DOHH2 (cell line): ENCODE measurements around the gene TPM2.

Experiments used
- H3F3A ChIP-seq: fragments of 200-600 bp; sonication (generic), shearing (Covaris generic); 2 replicates; pipeline ENCODE4 v1.6.0; 2016; ENCODE audit warnings: antibody characterized with exemption, mild to moderate bottlenecking; ENCODE audit not compliant: control insufficient read depth, insufficient read depth
- H3K27ac ChIP-seq: fragments of 200-600 bp; sonication (generic); 2 replicates; pipeline ENCODE4 v1.5.1; 2014; ENCODE audit warnings: low read depth, mild to moderate bottlenecking, low read length, moderate library complexity
- H3K27me3 ChIP-seq: fragments of 200-600 bp; sonication (generic); 2 replicates; pipeline ENCODE4 v1.6.1; 2014; ENCODE audit warnings: mild to moderate bottlenecking, low read length, mixed read lengths; ENCODE audit not compliant: control insufficient read depth
- H3K36me3 ChIP-seq: fragments of 200-600 bp; sonication (generic); 2 replicates; pipeline ENCODE4 v1.6.1; 2014; ENCODE audit warnings: mild to moderate bottlenecking, low read length, moderate library complexity, mixed read lengths; ENCODE audit not compliant: control insufficient read depth
- H3K4me1 ChIP-seq: fragments of 200-600 bp; sonication (generic); 2 replicates; pipeline ENCODE4 v1.6.1; 2014; ENCODE audit warnings: mild to moderate bottlenecking, low read length, mixed read lengths; ENCODE audit not compliant: control insufficient read depth
- H3K4me2 ChIP-seq: fragments of 200-600 bp; sonication (generic); 2 replicates; pipeline ENCODE4 v1.6.0; 2014; ENCODE audit warnings: mild to moderate bottlenecking, low read length, moderate library complexity
- H3K4me3 ChIP-seq: fragments of 200-600 bp; sonication (generic); 2 replicates; pipeline ENCODE4 v1.5.1; 2014; ENCODE audit warnings: mild to moderate bottlenecking, low read length, mixed read lengths
- H3K79me2 ChIP-seq: fragments of 200-600 bp; sonication (generic); 2 replicates; pipeline ENCODE4 v1.6.1; 2014; ENCODE audit warnings: mild to moderate bottlenecking, low read length, mixed read lengths; ENCODE audit not compliant: control insufficient read depth
- H3K9me2 ChIP-seq: fragments of 200-600 bp; sonication (generic); replicated peaks from 2 replicates; pipeline ENCODE4 v1.6.1; 2014; ENCODE audit warnings: mild to moderate bottlenecking, low read length, mixed read lengths; ENCODE audit not compliant: control insufficient read depth
- H3K9me3 ChIP-seq: fragments of 200-600 bp; sonication (generic); 2 replicates; pipeline ENCODE4 v1.6.1; 2014; ENCODE audit warnings: antibody characterized with exemption, low read length, mixed read lengths; ENCODE audit not compliant: control insufficient read depth, insufficient read depth
- H4K20me1 ChIP-seq: fragments of 200-600 bp; sonication (generic); 2 replicates; pipeline ENCODE4 v1.6.0; 2014; ENCODE audit warnings: low read depth, mild to moderate bottlenecking, antibody characterized with exemption, low read length, moderate library complexity; ENCODE audit not compliant: control insufficient read depth, insufficient read depth
- CTCF ChIP-seq: fragments of 200-600 bp; sonication (generic); IDR thresholded peaks from one replicate; pipeline ENCODE4 v1.5.1; 2014; ENCODE audit warnings: antibody characterized with exemption, mild to moderate bottlenecking, low read depth, low read length; ENCODE audit not compliant: poor library complexity, severe bottlenecking
- EZH2phosphoT487 ChIP-seq: fragments of 200-600 bp; sonication (generic); IDR thresholded peaks from 2 replicates; pipeline ENCODE4 v1.6.1; 2017; ENCODE audit warnings: borderline replicate concordance, mild to moderate bottlenecking, antibody characterized with exemption, low read length, moderate library complexity, mixed read lengths

The TPM2 gene

GRCh38 chr9:35687972-35688557, 1.7 kb downstream of the TPM2 start:
- Histone ChIP-seq H3K27me3 (no peaks in the 10 kb centered on the region), H3K36me3 (no peaks in the 10 kb centered on the region), H3K27ac (no peak overlapping the region), H3K4me3 (no peak overlapping the region), H3K4me2 (peak overlapping the region; percentile 52), H3F3A (peaks cover 8% of the 10 kb centered on the region; the same call in 1 of the 2 replicates), H4K20me1 (no peaks in the 10 kb centered on the region), H3K9me2 (no peaks in the 10 kb centered on the region), H3K9me3 (no peaks in the 10 kb centered on the region), H3K79me2 (no peaks in the 10 kb centered on the region), H3K4me1 (peaks cover 49% of the 10 kb centered on the region)
- TF ChIP-seq CTCF (no peak), EZH2phosphoT487 (no peak)

GRCh38 chr9:35687306-35687705, 2.4 kb downstream of the TPM2 start:
- Histone ChIP-seq H3K4me2 (peak overlapping the region; percentile 52), H3F3A (peaks cover 5% of the 10 kb centered on the region; the same call in 1 of the 2 replicates), H3K9me3 (no peaks in the 10 kb centered on the region), H3K79me2 (no peaks in the 10 kb centered on the region), H4K20me1 (no peaks in the 10 kb centered on the region), H3K36me3 (no peaks in the 10 kb centered on the region), H3K27ac (peak overlapping the region; percentile 47), H3K9me2 (no peaks in the 10 kb centered on the region), H3K4me3 (peak overlapping the region; percentile 32), H3K27me3 (no peaks in the 10 kb centered on the region), H3K4me1 (peaks cover 49% of the 10 kb centered on the region)
- no peak for TF ChIP-seq CTCF
- TF ChIP-seq EZH2phosphoT487 = no peak

- no peak for TF ChIP-seq EZH2phosphoT487
- TF ChIP-seq CTCF = no peak
- Histone ChIP-seq H3F3A (peaks cover 2% of the 10 kb centered on the region; the same call in 1 of the 2 replicates), H3K36me3 (no peaks in the 10 kb centered on the region), H3K9me3 (no peaks in the 10 kb centered on the region), H3K27ac (peak overlapping the region; percentile 47), H3K79me2 (no peaks in the 10 kb centered on the region), H3K9me2 (no peaks in the 10 kb centered on the region), H3K4me1 (peaks cover 50% of the 10 kb centered on the region), H3K4me3 (peak overlapping the region; percentile 32), H4K20me1 (no peaks in the 10 kb centered on the region), H3K27me3 (no peaks in the 10 kb centered on the region), H3K4me2 (peak overlapping the region; percentile 52)
Observed at GRCh38 chr9:35686222-35687203, 3.2 kb downstream of the TPM2 start.
